Endothelial cell of umbilical vein (primary cell): ENCODE results near the gene FXYD6.

Experiments used
- CTCF ChIP-seq, 2 donors: IDR thresholded peaks; 1 replicate in 1 of 2; 2 replicates in 1 of 2; pipeline ENCODE4 v1.5.1; 2011; ENCODE audit warnings: low read length in 2 of 2, mild to moderate bottlenecking in 2 of 2, moderate library complexity in 2 of 2, control low read depth in 1 of 2, inconsistent platforms in 1 of 2, low read depth in 1 of 2; ENCODE audit not compliant: insufficient read depth in 1 of 2; ENCODE audit errors: extremely low read depth in 1 of 2
- FOS ChIP-seq: IDR thresholded peaks from 2 replicates; pipeline ENCODE4 v1.6.1; 2011; ENCODE audit warnings: mild to moderate bottlenecking, low read length, moderate library complexity, borderline replicate concordance; ENCODE audit not compliant: insufficient read depth

GRCh38 chr11:117906710-117907109 lies 30.3 kb upstream of the FXYD6 start:
- TF ChIP-seq FOS: no peak
- TF ChIP-seq CTCF (IDR thresholded peaks at IDR 0.05; ENCODE audit: extremely low read depth in 1 of 2, insufficient read depth in 1 of 2, low read depth in 1 of 2, low read length in 2 of 2): no peak
